Neural cell (in vitro differentiated cells): ENCODE measurements around the gene CLSTN2. TPM values are rescaled to one million over a fixed set of nuclear protein-coding genes. Genes with fewer than 3 reads are reported as not detected.

Experiments used
- H2AFZ ChIP-seq: fragments of 200-600, 300-800 bp; sonication (generic), shearing (Covaris generic); 2 replicates; pipeline ENCODE4 v1.6.0; 2014; ENCODE audit warnings: low read depth, mild to moderate bottlenecking, antibody characterized with exemption, low read length, moderate library complexity
- H3F3A ChIP-seq: fragments of 200-600 bp; shearing (Covaris generic); 2 replicates; pipeline ENCODE4 v1.6.1; 2016; ENCODE audit warnings: mild to moderate bottlenecking, moderate library complexity, mixed read lengths, antibody characterized with exemption, low read length; ENCODE audit not compliant: insufficient read depth, poor library complexity, severe bottlenecking
- H3K27ac ChIP-seq: fragments of 200-600, 300-800 bp; sonication (generic), shearing (Covaris generic); 2 replicates; pipeline ENCODE4 v1.5.1; 2014; ENCODE audit warnings: mild to moderate bottlenecking, low read length, moderate library complexity
- H3K27me3 ChIP-seq: fragments of 300-800, 200-600 bp; sonication (generic), shearing (Covaris generic); 2 replicates; pipeline ENCODE4 v1.6.0; 2014; ENCODE audit warnings: mild to moderate bottlenecking, low read depth, low read length, moderate library complexity; ENCODE audit not compliant: insufficient read depth
- H3K36me3 ChIP-seq: fragments of 300-800, 200-600 bp; sonication (generic), shearing (Covaris generic); 2 replicates; pipeline ENCODE4 v1.5.1; 2014; ENCODE audit warnings: mild to moderate bottlenecking, antibody characterized with exemption, low read length, moderate library complexity; ENCODE audit not compliant: insufficient read depth
- H3K4me2 ChIP-seq: fragments of 300-800, 200-600 bp; sonication (generic), shearing (Covaris generic); 2 replicates; pipeline ENCODE4 v1.6.0; 2014; ENCODE audit warnings: mild to moderate bottlenecking, low read length
- H3K4me3 ChIP-seq: fragments of 300-800, 200-600 bp; sonication (generic), shearing (Covaris generic); 2 replicates; pipeline ENCODE4 v1.5.1; 2014; ENCODE audit warnings: mild to moderate bottlenecking, low read length, moderate library complexity
- H3K79me2 ChIP-seq: fragments of 200-600 bp; shearing (Covaris generic); replicated peaks from 2 replicates; pipeline ENCODE4 v1.6.0; 2014; ENCODE audit warnings: mild to moderate bottlenecking, low read length, moderate library complexity; ENCODE audit not compliant: insufficient read depth
- H3K9ac ChIP-seq: fragments of 300-800, 200-600 bp; sonication (generic), shearing (Covaris generic); 2 replicates; pipeline ENCODE4 v1.6.1; 2016; ENCODE audit warnings: mild to moderate bottlenecking, low read length, mixed read lengths
- H3K9me2 ChIP-seq: fragments of 200-600 bp; shearing (Covaris generic); 2 replicates; pipeline ENCODE4 v1.6.1; 2016; ENCODE audit warnings: mild to moderate bottlenecking, low read length, mixed read lengths; ENCODE audit not compliant: insufficient read depth
- H3K9me3 ChIP-seq: fragments of 200-600, 300-800 bp; sonication (generic), shearing (Covaris generic); 2 replicates; pipeline ENCODE4 v1.6.1; 2016; ENCODE audit warnings: mild to moderate bottlenecking, mixed run types, low read length, moderate library complexity, mixed read lengths
- H4K20me1 ChIP-seq: fragments of 200-600 bp; shearing (Covaris generic); 2 replicates; pipeline ENCODE4 v1.6.1; 2016; ENCODE audit warnings: mild to moderate bottlenecking, mixed run types; ENCODE audit not compliant: insufficient read depth
- CTCF ChIP-seq: fragments of 450-650 bp; IDR thresholded peaks from 2 replicates; pipeline ENCODE4 v1.5.1; 2014; ENCODE audit warnings: antibody characterized with exemption, mild to moderate bottlenecking, moderate library complexity; ENCODE audit not compliant: poor library complexity, severe bottlenecking
- EP300 ChIP-seq: fragments of 450-650 bp; conservative IDR thresholded peaks from 2 replicates; pipeline ENCODE4 v1.6.1; 2014; ENCODE audit warnings: antibody characterized with exemption, mild to moderate bottlenecking, moderate library complexity; ENCODE audit not compliant: poor library complexity, severe bottlenecking
- EZH2 ChIP-seq: fragments of 200-600, 300-800 bp; shearing (Covaris generic), sonication (generic); IDR thresholded peaks from 2 replicates; pipeline ENCODE4 v1.6.1; 2014; ENCODE audit warnings: antibody characterized with exemption, low read length, borderline replicate concordance, mild to moderate bottlenecking; ENCODE audit not compliant: insufficient read depth, poor library complexity, severe bottlenecking
- MXI1 ChIP-seq: fragments of 450-650 bp; conservative IDR thresholded peaks from 2 replicates; pipeline ENCODE4 v1.6.1; 2014; ENCODE audit warnings: antibody characterized with exemption, mild to moderate bottlenecking; ENCODE audit not compliant: poor library complexity, severe bottlenecking
- POLR2AphosphoS5 ChIP-seq: IDR thresholded peaks from 2 replicates; pipeline ENCODE4 v1.6.1; 2012
- RAD21 ChIP-seq: fragments of 450-650 bp; conservative IDR thresholded peaks from 2 replicates; pipeline ENCODE4 v1.6.1; 2014; ENCODE audit warnings: antibody characterized with exemption, mild to moderate bottlenecking, moderate library complexity
- REST ChIP-seq: IDR thresholded peaks from 2 replicates; pipeline ENCODE4 v1.6.1; 2012; ENCODE audit warnings: borderline replicate concordance
- SMC3 ChIP-seq: fragments of 450-650 bp; conservative IDR thresholded peaks from 2 replicates; pipeline ENCODE4 v1.6.1; 2014; ENCODE audit warnings: antibody characterized with exemption, mild to moderate bottlenecking, moderate library complexity; ENCODE audit not compliant: poor library complexity
- TAF1 ChIP-seq: IDR thresholded peaks from 2 replicates; pipeline ENCODE4 v1.6.1; 2012; ENCODE audit warnings: low read depth
- polyA plus RNA-seq: library from polyadenylated mRNA; depleted of rRNA; stranded (reverse); fragments of >200 nt; gene quantifications from 2 replicates; pipeline ENCODE4 v1.2.3, GENCODE V29; 2014

Gene CLSTN2
- polyA plus RNA-seq, 1 donor from 2014 or later = 10.7 TPM

DNA sequence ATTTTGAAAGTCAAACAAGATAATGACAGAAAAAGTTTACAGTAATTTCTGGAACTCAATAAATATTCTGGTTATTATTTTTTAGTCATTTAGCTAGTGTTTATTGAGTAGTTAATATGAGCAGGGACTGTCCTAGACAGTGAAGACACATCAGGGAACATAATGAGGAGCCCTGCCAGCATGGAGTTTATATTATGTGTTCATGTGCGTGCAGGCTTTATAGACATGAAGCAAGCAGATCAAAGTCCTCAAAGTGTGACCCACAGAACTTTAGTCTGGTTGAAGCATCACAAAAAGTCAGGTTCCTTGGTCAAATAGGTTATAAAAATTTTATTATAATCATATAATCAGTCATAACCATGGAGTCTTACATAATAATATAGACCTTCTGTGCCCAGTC lies 289.3 kb downstream of the CLSTN2 start:
- TF ChIP-seq TAF1 = no peak
- TF ChIP-seq RAD21 = no peak
- TF ChIP-seq SMC3 = no peak
- TF ChIP-seq EZH2 = no peak
- TF ChIP-seq REST = no peak
- no peak for TF ChIP-seq POLR2AphosphoS5
- TF ChIP-seq EP300 = no peak
- no peak for TF ChIP-seq CTCF
- no peak for TF ChIP-seq MXI1
- Histone ChIP-seq H3K4me2 (no peak overlapping the region), H3K9me3 (no peaks in the 10 kb centered on the region)

DNA sequence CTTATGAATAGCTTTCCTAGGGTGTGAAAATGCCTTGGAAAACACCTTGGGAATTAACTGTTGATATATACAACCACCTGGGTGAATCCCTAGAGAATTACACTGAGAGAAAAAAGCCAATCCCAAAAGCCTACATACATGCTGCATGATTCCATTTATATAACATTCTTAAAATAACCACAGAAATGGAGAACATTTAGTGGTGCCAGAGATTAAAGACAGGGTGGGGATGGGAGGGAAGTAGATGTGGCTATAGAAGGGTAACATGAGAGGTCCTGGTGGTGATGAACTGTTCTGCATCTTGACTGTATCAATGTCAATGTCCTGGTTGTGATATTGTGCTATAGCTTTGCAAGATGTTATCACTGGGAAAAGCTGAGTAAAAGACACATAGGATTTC lies 291.0 kb downstream of the CLSTN2 start:
- Histone ChIP-seq H3K9me3 (no peaks in the 10 kb centered on the region), H3K27ac (no peak overlapping the region), H2AFZ (no peak overlapping the region), H3K27me3 (no peaks in the 10 kb centered on the region), H3K9ac (no peak overlapping the region), H4K20me1 (no peaks in the 10 kb centered on the region), H3K9me2 (no peaks in the 10 kb centered on the region), H3F3A (no peaks in the 10 kb centered on the region), H3K36me3 (no peaks in the 10 kb centered on the region), H3K4me2 (no peak overlapping the region), H3K4me3 (no peak overlapping the region), H3K79me2 (no peaks in the 10 kb centered on the region)
- TF ChIP-seq MXI1 (no peak), TAF1 (no peak), REST (no peak), SMC3 (no peak), EP300 (no peak), POLR2AphosphoS5 (no peak), EZH2 (no peak), CTCF (no peak), RAD21 (no peak)

More for the DNA sequence above, 289.3 kb downstream of the CLSTN2 start:
- no peak overlapping the region for H2AFZ ChIP-seq
- no peaks in the 10 kb centered on the region for H3K36me3 ChIP-seq
- no peak overlapping the region for H3K9ac ChIP-seq
- no peaks in the 10 kb centered on the region for H3K9me2 ChIP-seq
- no peaks in the 10 kb centered on the region for H3K79me2 ChIP-seq
- H3F3A ChIP-seq = no peaks in the 10 kb centered on the region
- H3K27ac ChIP-seq = no peak overlapping the region
- no peaks in the 10 kb centered on the region for H4K20me1 ChIP-seq
- no peaks in the 10 kb centered on the region for H3K27me3 ChIP-seq
- no peak overlapping the region for H3K4me3 ChIP-seq
